ENCODE results near the gene RAF1.
"Not testable (repeated sequence)": the region's sequence is repeated elsewhere in the genome, so short reads cannot be mapped to it uniquely, and the experiment has no call there.

The RAF1 gene
- 214 to 280 (median 236) reads per million in 9 experiments for total RNA-seq

DNA sequence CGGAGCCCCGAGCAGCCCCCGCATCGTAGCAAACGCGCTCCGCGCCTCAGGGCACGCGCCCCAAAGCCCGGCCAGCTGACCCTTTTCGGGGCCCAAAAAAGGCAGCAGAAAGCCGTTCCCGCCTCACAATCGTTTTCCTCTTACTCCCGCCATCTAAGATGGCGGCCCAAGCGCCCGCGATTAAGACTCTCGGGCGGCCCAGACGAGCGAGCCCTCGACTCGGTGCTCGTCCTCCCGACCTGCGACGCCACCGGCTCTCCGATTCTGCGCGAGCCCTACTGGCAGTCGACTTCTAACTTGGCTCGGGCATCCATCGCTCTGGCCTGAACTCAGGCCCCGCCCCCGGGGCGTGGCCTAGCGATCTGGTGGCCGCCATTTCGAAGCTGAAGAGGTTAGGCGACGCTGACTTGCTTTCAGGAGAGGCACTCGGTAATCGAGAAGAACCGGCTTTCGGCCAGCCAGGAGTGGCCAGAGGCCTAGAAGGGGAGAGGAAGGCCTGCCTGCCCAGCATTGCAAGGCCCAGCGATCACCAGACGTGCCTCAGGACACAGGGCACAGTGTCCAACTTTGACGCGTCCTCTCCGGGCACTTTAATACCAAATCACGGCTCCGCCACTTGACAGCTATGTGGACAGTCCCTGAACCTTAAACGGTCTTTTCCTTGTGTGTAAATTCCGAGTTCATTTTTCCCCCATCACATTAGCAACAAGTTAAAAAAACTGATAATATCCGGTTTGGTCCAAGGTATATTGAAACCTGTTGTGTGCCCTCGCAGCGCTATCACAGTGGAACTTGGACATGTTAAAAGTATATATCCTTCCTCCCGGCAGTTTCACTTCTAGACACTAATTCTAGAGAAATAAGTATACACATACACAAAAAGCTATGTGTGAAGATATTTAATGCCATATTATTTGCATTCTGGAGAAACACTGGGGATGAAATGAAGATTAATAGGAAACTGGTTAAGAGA lies at the start of gene RAF1:
RAF1 (minus strand) TSS at position 182 of the 973 bp plus-strand sequence. CDS start 45,396 bp downstream, outside the sequence.
- Mint-ChIP-seq H3K9me3 (no peaks in the 10 kb centered on the region), H3K4me3 (peak within 1 kb of the TSS; percentile 85 to 97), H3K27ac (peak within 1 kb of the TSS; percentile 99 to 100), H3K4me1 (ENCODE audit: low read depth in 2 of 2) (peaks cover 19 to 29% of the 10 kb centered on the region in 2 donors), H3K27me3 (no peaks in the 10 kb centered on the region), H3K36me3 (ENCODE audit: insufficient read depth) (peaks cover 15% of the 10 kb centered on the region)
- DNase-seq, result peak; percentile 96 to 97 (median 97)
- peak; percentile 91 for ATAC-seq (replicated peaks)

DNA sequence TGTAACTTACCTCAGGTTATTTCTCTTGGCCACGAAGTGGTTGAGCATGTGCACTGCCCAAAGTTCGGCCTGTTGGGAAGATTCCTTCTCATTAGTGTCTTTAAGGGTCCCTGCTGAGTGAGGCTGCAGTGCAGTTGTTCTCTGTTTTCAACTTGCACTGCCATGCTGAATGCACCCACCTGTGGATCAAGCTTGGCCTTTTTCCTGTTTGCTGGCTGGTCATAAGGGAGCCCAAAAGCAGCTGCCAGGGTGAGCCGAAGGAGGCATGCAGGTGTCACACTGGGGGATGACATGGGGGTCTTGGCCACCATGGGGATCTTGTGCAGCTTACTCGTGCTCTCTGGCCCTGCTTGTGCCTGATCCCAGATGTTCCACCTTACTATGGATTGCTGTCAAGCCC lies 46.1 kb upstream of the RAF1 start:
- peaks cover 22 to 36% of the 10 kb centered on the region in 2 donors for H3K27me3 Mint-ChIP-seq
- DNase-seq, result no peak
- no peaks in the 10 kb centered on the region for H3K9me3 Mint-ChIP-seq
- H3K36me3 Mint-ChIP-seq (ENCODE audit: insufficient read depth), result no peaks in the 10 kb centered on the region
- no peaks in the 10 kb centered on the region for H3K4me1 Mint-ChIP-seq (ENCODE audit: low read depth in 2 of 2)
- H3K4me3 Mint-ChIP-seq, result no peak overlapping the region
- ATAC-seq (replicated peaks), result no peak
- H3K27ac Mint-ChIP-seq, result no peak overlapping the region

DNA sequence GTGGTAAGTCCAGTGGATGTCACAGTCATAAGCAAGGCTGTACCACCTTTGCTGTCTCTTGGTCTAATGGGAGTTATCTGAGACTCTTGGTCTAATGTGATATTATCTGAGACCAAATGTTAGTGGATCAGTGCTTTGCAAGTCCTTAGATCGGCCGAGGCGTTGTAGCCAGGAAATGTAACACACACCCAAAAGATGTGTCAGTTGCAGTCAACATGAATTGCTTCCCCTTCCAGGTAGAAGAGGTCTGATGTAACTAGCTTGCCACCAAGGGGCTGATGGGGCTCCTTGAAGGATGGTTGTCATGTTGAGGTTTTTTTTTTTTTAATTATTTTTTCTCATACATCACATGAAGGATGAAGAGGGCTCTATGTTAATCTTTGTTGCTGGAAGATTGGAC lies 45.4 kb upstream of the RAF1 start:
- no peak for ATAC-seq (replicated peaks)
- Mint-ChIP-seq H3K36me3 (ENCODE audit: insufficient read depth) (no peaks in the 10 kb centered on the region), H3K27ac (no peak overlapping the region), H3K4me3 (no peak overlapping the region), H3K9me3 (no peaks in the 10 kb centered on the region), H3K4me1 (ENCODE audit: low read depth in 2 of 2) (no peaks in the 10 kb centered on the region), H3K27me3 (peaks cover 23 to 39% of the 10 kb centered on the region in 2 donors)
- DNase-seq, result no peak

DNA sequence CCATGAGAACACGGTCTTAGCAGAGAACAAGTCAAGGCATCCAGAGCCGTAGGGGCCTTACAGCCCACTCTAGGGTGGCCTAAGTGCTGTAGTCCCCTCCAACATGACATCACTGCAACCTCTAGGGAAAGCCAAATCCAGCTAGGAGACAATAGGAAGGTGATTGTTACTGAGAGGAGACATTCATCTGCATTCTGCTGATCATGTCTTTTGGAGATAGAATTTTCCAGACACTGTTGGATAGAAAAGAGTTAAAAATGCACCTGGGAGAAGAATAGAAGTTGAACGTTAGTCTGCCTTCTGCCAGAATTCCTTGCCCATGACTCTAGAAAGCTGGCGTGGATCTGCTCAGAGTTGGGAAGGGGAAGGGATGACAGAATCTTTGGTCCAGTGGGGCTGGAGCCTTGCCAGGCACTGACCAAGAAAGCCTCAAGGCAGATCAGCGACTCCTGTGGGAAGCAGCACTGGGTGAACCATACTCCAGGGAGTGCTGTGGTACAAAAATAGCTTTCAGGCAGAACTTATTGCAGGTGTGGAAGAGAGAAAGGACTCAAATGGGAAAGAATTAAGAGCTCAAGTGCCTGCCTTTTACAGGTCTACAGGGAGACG lies 44.8 kb upstream of the RAF1 start:
- Mint-ChIP-seq H3K27me3 (peaks cover 23 to 39% of the 10 kb centered on the region in 2 donors), H3K27ac (no peak overlapping the region), H3K9me3 (no peaks in the 10 kb centered on the region), H3K4me3 (no peak overlapping the region), H3K4me1 (ENCODE audit: low read depth in 2 of 2) (no peaks in the 10 kb centered on the region), H3K36me3 (ENCODE audit: insufficient read depth) (no peaks in the 10 kb centered on the region)
- ATAC-seq (replicated peaks) (no peak), DNase-seq (no peak)

DNA sequence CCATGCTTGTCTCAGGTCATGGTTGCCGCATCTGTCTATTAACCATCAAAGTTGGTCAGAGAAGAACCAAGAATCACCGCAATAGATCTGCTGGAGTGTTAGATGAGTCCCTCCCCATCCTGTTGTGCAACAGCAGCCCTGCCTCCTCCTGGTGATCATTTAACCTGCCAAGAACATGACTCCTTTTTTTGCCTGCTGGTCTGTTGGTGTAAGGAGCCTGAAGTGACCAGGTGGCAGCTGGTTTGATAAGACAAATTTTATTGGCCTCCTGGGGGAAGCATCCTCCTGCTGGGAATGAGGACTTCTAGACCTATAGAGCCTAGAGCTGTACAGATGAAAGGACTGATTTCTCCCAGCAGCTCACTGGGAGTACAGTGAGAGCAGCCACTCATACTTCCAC lies 43.5 kb upstream of the RAF1 start:
- Mint-ChIP-seq H3K9me3 (no peaks in the 10 kb centered on the region), H3K4me3 (no peak overlapping the region), H3K27me3 (peaks cover 19 to 31% of the 10 kb centered on the region in 2 donors), H3K36me3 (ENCODE audit: insufficient read depth) (no peaks in the 10 kb centered on the region), H3K4me1 (ENCODE audit: low read depth in 2 of 2) (no peaks in the 10 kb centered on the region), H3K27ac (no peak overlapping the region)
- DNase-seq (no peak), ATAC-seq (replicated peaks) (no peak)

DNA sequence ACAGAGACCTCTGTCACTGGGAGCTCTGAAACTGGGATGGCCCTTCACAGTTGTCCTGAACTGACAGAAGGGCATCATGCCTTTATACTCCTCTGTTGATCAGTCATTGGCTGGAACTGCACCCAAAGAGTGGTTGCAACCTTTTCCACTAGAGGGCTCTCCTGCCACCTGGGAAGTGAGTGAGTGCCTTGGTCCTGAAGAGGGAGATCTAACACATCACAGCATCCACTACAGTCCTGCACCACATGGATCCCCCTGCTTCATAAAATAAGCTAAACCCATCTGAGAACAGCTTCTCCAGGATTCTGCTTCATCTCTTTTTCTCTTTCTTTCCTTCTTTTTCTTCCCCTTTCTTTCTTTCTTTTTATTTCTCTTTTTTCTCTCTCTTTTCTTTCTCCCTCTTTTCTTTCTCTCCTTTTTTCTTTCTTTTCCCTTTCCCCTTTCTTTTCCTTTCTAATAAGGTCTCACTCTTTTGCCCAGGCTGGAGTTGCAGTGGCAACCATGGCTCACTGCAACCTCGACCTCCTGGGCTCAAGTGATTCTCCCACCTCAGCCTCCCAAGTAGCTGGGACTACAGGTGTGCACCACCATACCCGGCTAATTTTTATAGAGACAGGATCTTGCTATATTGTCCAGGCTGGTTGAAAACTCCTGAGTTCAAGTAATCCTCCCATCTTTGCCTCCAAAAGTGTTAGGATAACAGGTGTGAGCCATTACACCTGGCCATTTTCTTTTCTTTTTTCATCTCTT lies 42.8 kb upstream of the RAF1 start:
- no peaks in the 10 kb centered on the region for H3K9me3 Mint-ChIP-seq
- no peaks in the 10 kb centered on the region for H3K4me1 Mint-ChIP-seq (ENCODE audit: low read depth in 2 of 2)
- peak; percentile 43 to 57 (median 50) for DNase-seq
- ATAC-seq (replicated peaks), result peak; percentile 99
- no peak overlapping the region for H3K4me3 Mint-ChIP-seq
- H3K27ac Mint-ChIP-seq, result no peak overlapping the region
- H3K27me3 Mint-ChIP-seq, result peaks cover 16 to 28% of the 10 kb centered on the region in 2 donors
- H3K36me3 Mint-ChIP-seq (ENCODE audit: insufficient read depth), result no peaks in the 10 kb centered on the region

DNA sequence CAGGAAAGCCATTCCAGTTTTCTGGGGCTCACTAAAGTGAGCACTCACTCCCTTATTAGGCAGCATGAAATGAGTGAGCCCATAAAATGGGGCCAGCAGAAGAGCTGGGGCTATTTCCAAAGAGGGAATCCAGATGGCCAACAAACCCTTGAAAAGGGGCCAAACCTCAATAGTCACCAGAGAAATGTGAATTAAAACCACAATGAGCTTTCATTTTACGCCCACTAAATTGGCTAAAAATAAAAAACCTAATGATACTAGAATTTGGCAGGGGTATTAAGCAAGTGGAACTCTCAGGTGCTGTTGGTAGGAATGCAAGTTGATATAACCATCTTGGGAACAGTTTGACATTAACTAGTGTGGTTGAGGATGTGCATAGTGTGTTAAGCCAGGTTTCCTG lies 42.1 kb upstream of the RAF1 start:
- H3K27ac Mint-ChIP-seq, result no peak overlapping the region
- H3K36me3 Mint-ChIP-seq (ENCODE audit: insufficient read depth), result no peaks in the 10 kb centered on the region
- DNase-seq, result no peak
- H3K4me3 Mint-ChIP-seq, result no peak overlapping the region
- H3K4me1 Mint-ChIP-seq (ENCODE audit: low read depth in 2 of 2), result no peaks in the 10 kb centered on the region
- peaks cover 16 to 28% of the 10 kb centered on the region in 2 donors for H3K27me3 Mint-ChIP-seq
- H3K9me3 Mint-ChIP-seq, result no peaks in the 10 kb centered on the region
- ATAC-seq (replicated peaks), result no peak

DNA sequence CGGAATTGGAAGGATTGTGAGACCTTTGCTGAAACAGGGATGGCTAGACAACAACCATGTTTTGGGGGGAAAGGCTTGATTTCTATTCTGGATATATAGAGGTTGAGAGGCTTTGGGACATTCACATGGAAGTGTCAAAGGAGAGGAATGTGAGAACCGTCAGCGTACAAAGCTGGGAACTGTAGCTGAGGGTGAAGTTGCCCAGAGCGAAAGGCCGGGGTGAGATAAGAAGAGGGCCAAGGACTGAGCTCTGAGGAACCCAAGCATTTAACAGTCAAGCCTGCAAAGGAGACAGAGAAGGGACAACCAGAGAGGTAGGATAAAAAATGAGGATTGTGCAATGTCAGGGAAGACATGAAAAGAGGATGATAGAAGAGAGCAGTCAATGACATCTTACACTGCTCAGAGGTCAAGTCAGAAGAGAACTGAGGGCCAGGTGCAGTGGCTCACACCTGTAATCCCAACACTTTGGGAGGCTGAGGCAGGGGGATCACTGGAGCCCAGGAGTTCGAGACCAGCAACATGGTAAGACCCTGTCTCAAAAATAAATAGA lies 41.5 kb upstream of the RAF1 start:
- no peak overlapping the region for H3K4me3 Mint-ChIP-seq
- no peak for ATAC-seq (replicated peaks)
- no peaks in the 10 kb centered on the region for H3K36me3 Mint-ChIP-seq (ENCODE audit: insufficient read depth)
- H3K4me1 Mint-ChIP-seq (ENCODE audit: low read depth in 2 of 2), result no peaks in the 10 kb centered on the region
- H3K9me3 Mint-ChIP-seq, result no peaks in the 10 kb centered on the region
- no peak overlapping the region for H3K27ac Mint-ChIP-seq
- peaks cover 16 to 22% of the 10 kb centered on the region in 2 donors for H3K27me3 Mint-ChIP-seq
- no peak for DNase-seq

DNA sequence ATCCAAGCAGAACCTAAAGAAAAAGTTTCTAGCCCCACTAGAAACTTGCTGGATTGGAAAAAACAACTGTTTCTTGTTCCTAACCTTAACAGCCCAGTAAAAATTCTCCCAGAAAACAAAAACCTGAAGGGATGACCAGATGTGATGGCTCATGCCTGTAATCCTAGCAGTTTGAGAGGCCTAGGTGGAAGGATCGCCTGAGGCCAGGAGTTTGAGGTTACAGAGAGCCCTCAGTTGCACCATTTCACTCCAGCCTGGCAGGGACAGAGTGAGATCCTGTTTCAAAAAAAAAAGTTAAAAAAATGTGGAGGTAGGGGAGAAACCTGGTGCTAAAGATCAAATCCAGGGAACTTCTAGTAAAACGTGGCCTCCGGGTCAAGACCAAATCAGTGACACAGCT lies 38.6 kb upstream of the RAF1 start:
- peaks cover 6 to 10% of the 10 kb centered on the region in 2 donors for H3K27me3 Mint-ChIP-seq
- no peak overlapping the region for H3K27ac Mint-ChIP-seq
- H3K9me3 Mint-ChIP-seq, result no peaks in the 10 kb centered on the region
- DNase-seq (no peak), ATAC-seq (replicated peaks) (no peak)
- H3K4me3 Mint-ChIP-seq, result no peak overlapping the region
- H3K36me3 Mint-ChIP-seq (ENCODE audit: insufficient read depth), result no peaks in the 10 kb centered on the region
- H3K4me1 Mint-ChIP-seq (ENCODE audit: low read depth in 2 of 2), result no peaks in the 10 kb centered on the region

DNA sequence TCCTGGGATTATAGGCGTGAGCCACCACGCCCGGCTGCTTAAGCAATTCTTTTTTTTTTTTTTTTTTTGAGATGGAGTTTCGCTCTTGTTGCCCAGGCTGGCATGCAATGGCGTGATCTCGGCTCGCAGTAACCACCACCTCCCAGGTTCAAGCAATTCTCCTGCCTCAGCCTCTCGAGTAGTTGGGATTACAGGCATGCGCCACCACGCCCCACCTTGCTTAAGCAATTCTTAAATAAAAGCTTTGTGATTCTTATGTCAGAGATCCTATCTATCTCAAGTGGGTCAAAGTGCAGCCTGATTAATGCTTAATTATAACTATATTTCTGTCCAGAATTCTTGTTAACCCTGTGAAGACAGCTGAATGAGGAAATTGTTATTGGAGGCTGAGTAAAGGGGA lies 37.7 kb upstream of the RAF1 start:
- not testable (repeated sequence) for ATAC-seq (replicated peaks); H3K4me1 Mint-ChIP-seq (ENCODE audit: low read depth in 2 of 2); DNase-seq; H3K36me3 Mint-ChIP-seq (ENCODE audit: insufficient read depth); H3K9me3 Mint-ChIP-seq; H3K4me3 Mint-ChIP-seq; H3K27ac Mint-ChIP-seq
- H3K27me3 Mint-ChIP-seq, result peaks cover 6 to 10% of the 10 kb centered on the region in 2 donors

DNA sequence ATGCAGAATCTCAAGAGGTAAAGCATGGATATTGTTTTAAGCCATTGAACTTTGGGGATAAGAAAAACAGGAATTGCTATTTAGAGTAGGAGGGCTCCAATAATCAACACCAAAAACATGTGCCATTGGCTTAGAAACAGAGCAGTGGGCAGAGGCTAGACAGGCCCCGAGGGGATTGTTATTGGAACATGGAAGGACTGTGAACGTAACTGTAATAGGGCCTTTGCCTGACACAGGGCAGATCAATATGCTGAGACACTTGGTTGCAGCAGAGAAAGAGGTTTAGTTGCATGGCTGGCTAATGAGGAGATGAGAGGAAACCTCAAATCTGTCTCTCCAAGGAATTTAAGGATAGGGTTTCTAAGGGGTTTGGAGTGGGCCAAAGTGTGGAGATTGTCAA lies 36.9 kb upstream of the RAF1 start:
- no peak overlapping the region for H3K4me3 Mint-ChIP-seq
- no peaks in the 10 kb centered on the region for H3K9me3 Mint-ChIP-seq
- no peak for ATAC-seq (replicated peaks)
- no peak for DNase-seq
- H3K27ac Mint-ChIP-seq, result no peak overlapping the region
- no peaks in the 10 kb centered on the region for H3K4me1 Mint-ChIP-seq (ENCODE audit: low read depth in 2 of 2)
- peaks cover 6 to 10% of the 10 kb centered on the region in 2 donors for H3K27me3 Mint-ChIP-seq
- H3K36me3 Mint-ChIP-seq (ENCODE audit: insufficient read depth), result no peaks in the 10 kb centered on the region

DNA sequence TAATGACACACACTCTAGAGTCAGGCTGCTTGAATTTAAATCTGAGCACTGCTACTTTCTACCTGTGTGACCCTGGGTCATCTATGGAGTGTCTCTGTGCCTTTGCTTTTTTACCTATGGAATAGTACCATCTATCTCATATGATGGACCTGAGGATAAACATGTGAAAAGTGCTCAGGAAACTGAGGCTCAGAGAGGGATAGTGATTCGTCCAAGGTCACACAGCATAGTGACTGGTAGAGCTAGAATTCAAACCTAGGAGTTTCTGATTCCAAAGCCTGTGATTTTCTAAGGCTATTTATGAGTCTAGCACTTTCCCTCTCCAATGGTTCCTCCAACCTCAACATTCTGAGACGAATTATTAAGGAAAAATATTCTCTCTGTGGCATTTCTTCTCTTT lies 32.0 kb upstream of the RAF1 start:
- no peak overlapping the region for H3K27ac Mint-ChIP-seq
- H3K4me3 Mint-ChIP-seq, result no peak overlapping the region
- DNase-seq (no peak), ATAC-seq (replicated peaks) (no peak)
- peaks cover 0 to 8% of the 10 kb centered on the region in 2 donors for H3K27me3 Mint-ChIP-seq
- H3K36me3 Mint-ChIP-seq (ENCODE audit: insufficient read depth), result no peaks in the 10 kb centered on the region
- no peaks in the 10 kb centered on the region for H3K9me3 Mint-ChIP-seq
- no peaks in the 10 kb centered on the region for H3K4me1 Mint-ChIP-seq (ENCODE audit: low read depth in 2 of 2)

DNA sequence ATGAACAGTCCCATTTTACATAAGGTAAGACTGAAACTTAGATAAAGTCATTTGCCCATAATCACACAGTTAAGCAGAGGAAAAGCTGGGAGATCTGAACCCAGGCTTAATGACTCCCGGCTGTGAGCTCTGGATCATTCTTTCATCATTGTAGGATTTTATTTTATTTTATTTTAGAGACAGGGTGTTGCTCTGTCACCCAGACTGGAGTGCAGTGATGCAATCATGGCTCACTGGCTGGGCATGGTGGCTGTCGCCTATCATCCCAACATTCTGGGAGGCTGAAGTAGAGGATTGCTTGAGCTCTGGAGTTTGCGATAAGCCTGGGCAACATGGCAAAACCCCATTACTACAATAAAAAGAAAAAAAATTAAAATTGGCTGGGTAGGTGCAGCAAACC lies 31.2 kb upstream of the RAF1 start:
- DNase-seq (no peak), ATAC-seq (replicated peaks) (no peak)
- Mint-ChIP-seq H3K27ac (no peak overlapping the region), H3K9me3 (no peaks in the 10 kb centered on the region), H3K4me3 (no peak overlapping the region), H3K27me3 (peaks cover 0 to 8% of the 10 kb centered on the region in 2 donors), H3K4me1 (ENCODE audit: low read depth in 2 of 2) (no peaks in the 10 kb centered on the region), H3K36me3 (ENCODE audit: insufficient read depth) (no peaks in the 10 kb centered on the region)
